SK-N-SH treated with all-trans-retinoic acid at 6 μM for 48 hours (cell line): ENCODE measurements around the gene CRX.
"Not testable (repeated sequence)": the region's sequence is repeated elsewhere in the genome, so short reads cannot be mapped to it uniquely, and the experiment has no call there.

Experiments
- ATAC-seq: fragments of 200-7000 bp; cut with Tn5 transposase; 3 replicates; pipeline ENCODE4 v1.9.1; 2020; ENCODE audit warnings: mild to moderate bottlenecking, moderate library complexity
- ARNTL ChIP-seq: fragments of 450-650 bp; formaldehyde crosslinking; IDR thresholded peaks from 2 replicates; pipeline ENCODE4 v1.5.0; 2020; ENCODE audit warnings: low read depth, mild to moderate bottlenecking, moderate library complexity, borderline replicate concordance
- BACH2 ChIP-seq: fragments of 250-450 bp; sonication (Bioruptor Pico); IDR thresholded peaks from 2 replicates; pipeline ENCODE4 v1.9.0; 2021; ENCODE audit warnings: mild to moderate bottlenecking, borderline replicate concordance
- CSDC2 ChIP-seq: fragments of 250-450 bp; sonication (Bioruptor Pico); IDR thresholded peaks from 2 replicates; pipeline ENCODE4 v1.5.0; 2020; ENCODE audit warnings: mild to moderate bottlenecking, moderate library complexity
- ESRRG ChIP-seq: fragments of 250-450 bp; sonication (Bioruptor Pico); IDR thresholded peaks from 2 replicates; pipeline ENCODE4 v1.6.1; 2021; ENCODE audit warnings: mild to moderate bottlenecking
- GLIS3 ChIP-seq: fragments of 250-450 bp; sonication (Bioruptor Pico); IDR thresholded peaks from 2 replicates; pipeline ENCODE4 v1.5.0; 2020; ENCODE audit warnings: mild to moderate bottlenecking, moderate library complexity
- ISL1 ChIP-seq: fragments of 250-450 bp; sonication (Bioruptor Pico); IDR thresholded peaks from 2 replicates; pipeline ENCODE4 v2.1.2; 2022; ENCODE audit warnings: mild to moderate bottlenecking, moderate library complexity
- OSR1 ChIP-seq: fragments of 250-450 bp; sonication (Bioruptor Pico); IDR thresholded peaks from 2 replicates; pipeline ENCODE4 v1.8.0; 2022; ENCODE audit warnings: moderate library complexity, mild to moderate bottlenecking, inconsistent platforms
- PPARA ChIP-seq: fragments of 250-450 bp; sonication (Bioruptor Pico); IDR thresholded peaks from 2 replicates; pipeline ENCODE4 v1.5.0; 2020; ENCODE audit warnings: mild to moderate bottlenecking, borderline replicate concordance
- RARB ChIP-seq: fragments of 250-450 bp; sonication (Bioruptor Pico); IDR thresholded peaks from 2 replicates; pipeline ENCODE4 v1.8.0; 2021; ENCODE audit warnings: mild to moderate bottlenecking, moderate library complexity
- SNAI2 ChIP-seq: fragments of 250-450 bp; sonication (Bioruptor Pico); IDR thresholded peaks from 2 replicates; pipeline ENCODE4 v1.5.0; 2020; ENCODE audit warnings: mild to moderate bottlenecking, moderate library complexity
- TCF4 ChIP-seq: fragments of 250-450 bp; sonication (Bioruptor Pico); IDR thresholded peaks from 2 replicates; pipeline ENCODE4 v1.8.0; 2021; ENCODE audit warnings: mild to moderate bottlenecking, moderate library complexity, borderline replicate concordance
- TOX ChIP-seq: fragments of 250-450 bp; sonication (Bioruptor Pico); IDR thresholded peaks from 2 replicates; pipeline ENCODE4 v1.8.0; 2021; ENCODE audit warnings: mild to moderate bottlenecking, moderate library complexity, borderline replicate concordance
- ZC3H10 ChIP-seq: fragments of 250-450 bp; sonication (Bioruptor Pico); IDR thresholded peaks from 2 replicates; pipeline ENCODE4 v1.5.1; 2021; ENCODE audit warnings: mild to moderate bottlenecking, moderate library complexity
- ZFP3 ChIP-seq: fragments of 250-450 bp; sonication (Bioruptor Pico); IDR thresholded peaks from 2 replicates; pipeline ENCODE4 v1.5.0; 2020; ENCODE audit warnings: mild to moderate bottlenecking, moderate library complexity
- ZFP30 ChIP-seq: fragments of 450-650 bp; formaldehyde crosslinking; IDR thresholded peaks from 2 replicates; pipeline ENCODE4 v1.5.0; 2022; ENCODE audit warnings: mild to moderate bottlenecking, moderate library complexity
- ZNF565 ChIP-seq: fragments of 450-650 bp; formaldehyde crosslinking; conservative IDR thresholded peaks from 2 replicates; pipeline ENCODE4 v1.5.0; 2020; ENCODE audit warnings: low read depth, mild to moderate bottlenecking, moderate library complexity
- ZNF70 ChIP-seq: fragments of 450-650 bp; formaldehyde crosslinking; IDR thresholded peaks from 2 replicates; pipeline ENCODE4 v1.5.0; 2020; ENCODE audit warnings: mild to moderate bottlenecking, moderate library complexity
- ZNF8 ChIP-seq: fragments of 450-650 bp; formaldehyde crosslinking; IDR thresholded peaks from 2 replicates; pipeline ENCODE4 v1.5.0; 2020; ENCODE audit warnings: mild to moderate bottlenecking, moderate library complexity
- TF ChIP-seq, protein P1 (sequence below): fragments of 250-450 bp; sonication (Bioruptor Pico); IDR thresholded peaks from 2 replicates; pipeline ENCODE4 v1.8.0; 2020; ENCODE audit warnings: mild to moderate bottlenecking, moderate library complexity, borderline replicate concordance
- TF ChIP-seq, protein P2 (sequence below): fragments of 250-450 bp; sonication (Bioruptor Pico); IDR thresholded peaks from 2 replicates; pipeline ENCODE4 v1.5.1; 2020; ENCODE audit warnings: low read depth, mild to moderate bottlenecking, moderate library complexity
- TF ChIP-seq, protein P3 (sequence below): fragments of 250-450 bp; sonication (Bioruptor Pico); IDR thresholded peaks from 2 replicates; pipeline ENCODE4 v1.5.1; 2021; ENCODE audit warnings: mild to moderate bottlenecking, moderate library complexity
- TF ChIP-seq, protein P4 (sequence below): fragments of 250-450 bp; sonication (Bioruptor Pico); IDR thresholded peaks from 2 replicates; pipeline ENCODE4 v1.8.0; 2021; ENCODE audit warnings: low read depth, mild to moderate bottlenecking, moderate library complexity, borderline replicate concordance

CRX gene

DNA sequence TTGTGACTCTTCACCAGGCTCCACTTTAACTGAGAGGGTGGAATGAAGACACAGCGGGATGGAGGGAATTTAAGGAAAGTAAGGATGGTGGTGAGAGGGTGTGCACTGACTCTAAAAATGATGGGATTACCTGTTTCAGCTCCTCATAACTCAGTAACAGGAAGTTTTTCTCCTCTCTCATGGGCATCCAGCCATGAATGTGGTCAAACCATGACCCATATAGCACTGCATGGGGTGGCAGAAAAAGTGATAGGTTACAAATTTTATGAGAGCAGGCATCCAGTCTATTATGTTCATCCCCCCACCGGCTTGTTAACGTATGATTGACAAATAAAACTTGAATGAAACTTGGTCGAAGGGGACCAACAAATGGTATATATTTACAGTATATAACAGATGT lies 57.2 kb downstream of the CRX start:
- no peak for ATAC-seq
- TF ChIP-seq TOX (CRISPR knock-in tag), result no peak
- no peak for TF ChIP-seq ZNF70
- no peak for TF ChIP-seq CSDC2 (CRISPR knock-in tag)
- TF ChIP-seq, protein P1, sequence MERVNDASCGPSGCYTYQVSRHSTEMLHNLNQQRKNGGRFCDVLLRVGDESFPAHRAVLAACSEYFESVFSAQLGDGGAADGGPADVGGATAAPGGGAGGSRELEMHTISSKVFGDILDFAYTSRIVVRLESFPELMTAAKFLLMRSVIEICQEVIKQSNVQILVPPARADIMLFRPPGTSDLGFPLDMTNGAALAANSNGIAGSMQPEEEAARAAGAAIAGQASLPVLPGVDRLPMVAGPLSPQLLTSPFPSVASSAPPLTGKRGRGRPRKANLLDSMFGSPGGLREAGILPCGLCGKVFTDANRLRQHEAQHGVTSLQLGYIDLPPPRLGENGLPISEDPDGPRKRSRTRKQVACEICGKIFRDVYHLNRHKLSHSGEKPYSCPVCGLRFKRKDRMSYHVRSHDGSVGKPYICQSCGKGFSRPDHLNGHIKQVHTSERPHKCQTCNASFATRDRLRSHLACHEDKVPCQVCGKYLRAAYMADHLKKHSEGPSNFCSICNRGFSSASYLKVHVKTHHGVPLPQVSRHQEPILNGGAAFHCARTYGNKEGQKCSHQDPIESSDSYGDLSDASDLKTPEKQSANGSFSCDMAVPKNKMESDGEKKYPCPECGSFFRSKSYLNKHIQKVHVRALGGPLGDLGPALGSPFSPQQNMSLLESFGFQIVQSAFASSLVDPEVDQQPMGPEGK (CRISPR knock-in tag), result no peak
- TF ChIP-seq RARB, result no peak
- no peak for TF ChIP-seq ZNF565 (CRISPR knock-in tag)
- TF ChIP-seq, protein P2, sequence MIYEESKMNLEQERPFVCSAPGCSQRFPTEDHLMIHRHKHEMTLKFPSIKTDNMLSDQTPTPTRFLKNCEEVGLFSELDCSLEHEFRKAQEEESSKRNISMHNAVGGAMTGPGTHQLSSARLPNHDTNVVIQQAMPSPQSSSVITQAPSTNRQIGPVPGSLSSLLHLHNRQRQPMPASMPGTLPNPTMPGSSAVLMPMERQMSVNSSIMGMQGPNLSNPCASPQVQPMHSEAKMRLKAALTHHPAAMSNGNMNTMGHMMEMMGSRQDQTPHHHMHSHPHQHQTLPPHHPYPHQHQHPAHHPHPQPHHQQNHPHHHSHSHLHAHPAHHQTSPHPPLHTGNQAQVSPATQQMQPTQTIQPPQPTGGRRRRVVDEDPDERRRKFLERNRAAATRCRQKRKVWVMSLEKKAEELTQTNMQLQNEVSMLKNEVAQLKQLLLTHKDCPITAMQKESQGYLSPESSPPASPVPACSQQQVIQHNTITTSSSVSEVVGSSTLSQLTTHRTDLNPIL (CRISPR knock-in tag), result no peak
- no peak for TF ChIP-seq PPARA (CRISPR knock-in tag)
- no peak for TF ChIP-seq ZFP3 (CRISPR knock-in tag)
- TF ChIP-seq, protein P3, sequence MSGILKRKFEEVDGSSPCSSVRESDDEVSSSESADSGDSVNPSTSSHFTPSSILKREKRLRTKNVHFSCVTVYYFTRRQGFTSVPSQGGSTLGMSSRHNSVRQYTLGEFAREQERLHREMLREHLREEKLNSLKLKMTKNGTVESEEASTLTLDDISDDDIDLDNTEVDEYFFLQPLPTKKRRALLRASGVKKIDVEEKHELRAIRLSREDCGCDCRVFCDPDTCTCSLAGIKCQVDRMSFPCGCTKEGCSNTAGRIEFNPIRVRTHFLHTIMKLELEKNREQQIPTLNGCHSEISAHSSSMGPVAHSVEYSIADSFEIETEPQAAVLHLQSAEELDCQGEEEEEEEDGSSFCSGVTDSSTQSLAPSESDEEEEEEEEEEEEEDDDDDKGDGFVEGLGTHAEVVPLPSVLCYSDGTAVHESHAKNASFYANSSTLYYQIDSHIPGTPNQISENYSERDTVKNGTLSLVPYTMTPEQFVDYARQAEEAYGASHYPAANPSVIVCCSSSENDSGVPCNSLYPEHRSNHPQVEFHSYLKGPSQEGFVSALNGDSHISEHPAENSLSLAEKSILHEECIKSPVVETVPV (CRISPR knock-in tag), result no peak
- no peak for TF ChIP-seq ZC3H10 (CRISPR knock-in tag)
- no peak for TF ChIP-seq ZNF8 (CRISPR knock-in tag)
- TF ChIP-seq BACH2 (CRISPR knock-in tag), result no peak
- no peak for TF ChIP-seq ARNTL (CRISPR knock-in tag)
- no peak for TF ChIP-seq SNAI2 (CRISPR knock-in tag)
- no peak for TF ChIP-seq ZFP30 (CRISPR knock-in tag)
- TF ChIP-seq, protein P4, sequence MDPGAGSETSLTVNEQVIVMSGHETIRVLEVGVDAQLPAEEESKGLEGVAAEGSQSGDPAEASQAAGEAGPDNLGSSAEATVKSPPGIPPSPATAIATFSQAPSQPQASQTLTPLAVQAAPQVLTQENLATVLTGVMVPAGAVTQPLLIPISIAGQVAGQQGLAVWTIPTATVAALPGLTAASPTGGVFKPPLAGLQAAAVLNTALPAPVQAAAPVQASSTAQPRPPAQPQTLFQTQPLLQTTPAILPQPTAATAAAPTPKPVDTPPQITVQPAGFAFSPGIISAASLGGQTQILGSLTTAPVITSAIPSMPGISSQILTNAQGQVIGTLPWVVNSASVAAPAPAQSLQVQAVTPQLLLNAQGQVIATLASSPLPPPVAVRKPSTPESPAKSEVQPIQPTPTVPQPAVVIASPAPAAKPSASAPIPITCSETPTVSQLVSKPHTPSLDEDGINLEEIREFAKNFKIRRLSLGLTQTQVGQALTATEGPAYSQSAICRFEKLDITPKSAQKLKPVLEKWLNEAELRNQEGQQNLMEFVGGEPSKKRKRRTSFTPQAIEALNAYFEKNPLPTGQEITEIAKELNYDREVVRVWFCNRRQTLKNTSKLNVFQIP, result no peak
- no peak for TF ChIP-seq ISL1 (CRISPR knock-in tag)

DNA sequence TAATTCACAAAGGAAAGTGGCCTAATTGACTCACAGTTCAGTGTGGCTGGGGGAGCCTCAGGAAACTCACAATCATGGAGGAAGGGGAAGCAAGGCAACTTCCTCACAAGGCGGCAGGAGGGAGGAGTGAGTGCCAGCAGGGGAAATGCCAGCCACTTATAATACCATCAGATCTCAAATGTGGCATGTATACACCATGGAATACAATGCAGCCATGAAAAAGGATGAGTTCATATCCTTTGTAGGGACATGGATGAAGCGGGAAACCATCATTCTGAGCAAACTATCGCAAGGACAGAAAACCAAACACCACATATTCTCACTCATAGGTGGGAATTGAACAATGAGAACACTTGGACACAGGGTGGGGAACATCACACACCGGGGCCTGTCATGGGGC lies 57.6 kb downstream of the CRX start:
- not testable (repeated sequence) for ATAC-seq

DNA sequence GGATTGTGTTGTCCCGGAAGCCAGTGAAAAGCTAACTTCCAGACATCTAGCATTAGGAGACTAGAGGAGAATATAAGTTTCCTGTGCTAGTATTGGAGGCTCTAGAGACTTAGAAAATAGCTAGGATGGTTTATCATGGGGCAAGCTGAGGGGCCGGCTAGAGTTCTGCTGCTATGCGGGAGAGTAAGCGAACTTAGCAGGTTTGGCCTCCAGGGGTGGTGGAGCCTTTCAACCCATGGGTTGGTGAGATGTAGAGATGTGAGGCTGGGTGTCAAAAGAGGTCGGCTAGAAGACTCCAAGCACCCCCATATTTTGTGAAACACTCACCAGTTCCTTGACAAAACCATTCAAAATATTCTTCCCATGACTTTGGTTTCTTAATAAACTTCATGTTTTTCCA lies 60.0 kb downstream of the CRX start:
- TF ChIP-seq, protein P1 (CRISPR knock-in tag), result no peak
- TF ChIP-seq TCF4, result no peak
- TF ChIP-seq PPARA (CRISPR knock-in tag), result no peak
- no peak for TF ChIP-seq ESRRG (CRISPR knock-in tag)
- TF ChIP-seq ZNF565 (CRISPR knock-in tag), result no peak
- no peak for TF ChIP-seq ZNF70
- TF ChIP-seq GLIS3 (CRISPR knock-in tag), result no peak
- TF ChIP-seq, protein P4, result no peak
- no peak for TF ChIP-seq RARB
- no peak for TF ChIP-seq TOX (CRISPR knock-in tag)
- no peak for TF ChIP-seq OSR1 (CRISPR knock-in tag)
- no peak for TF ChIP-seq ISL1 (CRISPR knock-in tag)
- TF ChIP-seq, protein P3 (CRISPR knock-in tag), result no peak
- no peak for ATAC-seq
